GM12878 (cell line): ENCODE measurements around the gene DCLK2. TPM values are rescaled to one million over a fixed set of nuclear protein-coding genes. Genes with fewer than 3 reads are reported as not detected.

Experiments
- ATAC-seq: fragments of 200-7000 bp; cut with Tn5 transposase; 3 replicates; pipeline ENCODE4 v1.9.1; 2020; ENCODE audit warnings: mild to moderate bottlenecking, moderate library complexity
- BruUV-seq: library from RNA; stranded (reverse); fragments of 400-500 nt; replicated peaks from 2 replicates; lab custom pipeline; 2021; lab: Mats Ljungman, UMichigan
- CTCF ChIA-PET: fragments of 300-600 bp; sonication (Branson Sonifier 250); formaldehyde crosslinking; extraction: SDS; loops from one replicate; lab custom pipeline; 2021; ENCODE audit warnings: inconsistent platforms; lab: Yijun Ruan, JAX
- POLR2A ChIA-PET: fragments of 350-600 bp; formaldehyde crosslinking; extraction: SDS; loops from one replicate; lab custom pipeline; 2021; ENCODE audit warnings: inconsistent platforms; lab: Charles Lee
- RAD21 ChIA-PET: fragments of 300-600 bp; sonication (Branson Sonifier 250); formaldehyde crosslinking; loops from one replicate; lab custom pipeline; 2023; ENCODE audit warnings: antibody characterized with exemption; ENCODE audit not compliant: unreplicated experiment; lab: Charles Lee
- SMC1A ChIA-PET: fragments of 300-600 bp; sonication (Branson Sonifier 250); formaldehyde crosslinking; loops from one replicate; lab custom pipeline; 2023; ENCODE audit not compliant: unreplicated experiment, uncharacterized antibody; lab: Charles Lee
- DNase-seq: peaks from one replicate; pipeline ENCODE4 v3.0.0-alpha.2; 2011; ENCODE audit warnings: low read depth, low spot score
- FAIRE-seq: peaks from 3 replicates; lab custom pipeline; 2011; peaks lifted over from hg19 to GRCh38; lab: Jason Lieb, UNC
- H2AFZ ChIP-seq: 2 replicates; pipeline ENCODE4 v1.6.0; 2011; ENCODE audit warnings: low read depth, low read length, control low read depth; ENCODE audit not compliant: control insufficient read depth
- H3K27ac ChIP-seq: 2 replicates; pipeline ENCODE4 v1.5.1; 2011; ENCODE audit warnings: control low read depth; ENCODE audit not compliant: control insufficient read depth, insufficient read depth
- H3K27me3 ChIP-seq, 2 experiments: replicated peaks in 1 of 2; 2 replicates each; pipeline versions ENCODE4 v1.6.0 to v1.6.1; 2011; ENCODE audit warnings: low read length in 1 of 2; ENCODE audit not compliant: control insufficient read depth in 2 of 2, insufficient read depth in 2 of 2
- H3K36me3 ChIP-seq, 2 experiments: 2 replicates each; pipeline ENCODE4 v1.5.1; 2011; ENCODE audit warnings: low read length in 1 of 2; ENCODE audit not compliant: control insufficient read depth in 2 of 2, insufficient read depth in 2 of 2
- H3K4me1 ChIP-seq: 2 replicates; pipeline ENCODE4 v1.6.1; 2011; ENCODE audit warnings: mild to moderate bottlenecking, low read length, moderate library complexity, mixed read lengths; ENCODE audit not compliant: control insufficient read depth, insufficient read depth
- H3K4me2 ChIP-seq: 2 replicates; pipeline ENCODE4 v1.6.0; 2011; ENCODE audit warnings: control low read depth; ENCODE audit not compliant: control insufficient read depth, insufficient read depth
- H3K4me3 ChIP-seq: fragments of 200-600 bp; sonication (generic); 2 replicates; pipeline ENCODE4 v1.5.1; 2016
- H3K79me2 ChIP-seq: 2 replicates; pipeline ENCODE4 v1.6.0; 2011; ENCODE audit warnings: low read length; ENCODE audit not compliant: control insufficient read depth, insufficient read depth
- H3K9ac ChIP-seq: 2 replicates; pipeline ENCODE4 v1.8.0; 2011; ENCODE audit warnings: low read length, control low read depth, mixed read lengths; ENCODE audit not compliant: control insufficient read depth, insufficient read depth
- H3K9me3 ChIP-seq: replicated peaks from 3 replicates; pipeline ENCODE4 v1.5.1; 2011; ENCODE audit warnings: mild to moderate bottlenecking, low read length; ENCODE audit not compliant: control insufficient read depth, insufficient read depth
- H4K20me1 ChIP-seq: 2 replicates; pipeline ENCODE4 v1.6.0; 2011; ENCODE audit not compliant: control insufficient read depth, insufficient read depth
- CBX3 ChIP-seq: fragments of 200-600 bp; sonication (generic); IDR thresholded peaks from 2 replicates; pipeline ENCODE4 v1.6.1; 2016; ENCODE audit warnings: low read depth, borderline replicate concordance
- CHD2 ChIP-seq: IDR thresholded peaks from 2 replicates; pipeline ENCODE4 v1.6.1; 2011; ENCODE audit warnings: low read depth, low read length, improper control_type of control experiment, borderline replicate concordance
- CHD4 ChIP-seq: fragments of 200-600 bp; sonication (generic); IDR thresholded peaks from 2 replicates; pipeline ENCODE4 v1.6.1; 2016; ENCODE audit warnings: mild to moderate bottlenecking
- EED ChIP-seq: sonication (generic); IDR thresholded peaks from 2 replicates; pipeline ENCODE4 v1.6.1; 2016; ENCODE audit warnings: antibody characterized with exemption, low read depth
- ETV6 ChIP-seq, 2 experiments: fragments of 450-650 bp in 1 of 2; IDR thresholded peaks in 1 of 2; conservative IDR thresholded peaks in 1 of 2; 2 replicates each; pipeline ENCODE4 v1.6.1; 2014; ENCODE audit warnings: antibody characterized with exemption in 1 of 2, borderline replicate concordance in 1 of 2, low read depth in 1 of 2, mild to moderate bottlenecking in 1 of 2, moderate library complexity in 1 of 2
- IRF4 ChIP-seq: IDR thresholded peaks from 2 replicates; pipeline ENCODE4 v1.6.1; 2011; ENCODE audit warnings: low read depth, low read length
- IRF5 ChIP-seq: fragments of 450-650 bp; IDR thresholded peaks from 2 replicates; pipeline ENCODE4 v1.6.1; 2017; ENCODE audit warnings: borderline replicate concordance
- KDM1A ChIP-seq: fragments of 200-600 bp; sonication (generic); IDR thresholded peaks from 2 replicates; pipeline ENCODE4 v1.6.1; 2016; ENCODE audit warnings: borderline replicate concordance
- MEF2B ChIP-seq: fragments of 450-650 bp; IDR thresholded peaks from 2 replicates; pipeline ENCODE4 v1.6.1; 2018; ENCODE audit warnings: mild to moderate bottlenecking, moderate library complexity; ENCODE audit not compliant: partially characterized antibody, poor library complexity, severe bottlenecking
- MXI1 ChIP-seq: fragments of 150-350 bp; IDR thresholded peaks from 2 replicates; pipeline ENCODE4 v1.6.1; 2011; ENCODE audit warnings: low read depth, mild to moderate bottlenecking, inconsistent platforms, low read length, improper control_type of control experiment
- NFXL1 ChIP-seq: fragments of 450-650 bp; IDR thresholded peaks from 2 replicates; pipeline ENCODE4 v1.6.1; 2017; ENCODE audit warnings: antibody characterized with exemption, mild to moderate bottlenecking, borderline replicate concordance
- POU2F2 ChIP-seq: IDR thresholded peaks from 3 replicates; pipeline ENCODE4 v1.6.1; 2011; ENCODE audit warnings: low read depth, mild to moderate bottlenecking, low read length, borderline replicate concordance
- ZBTB11 ChIP-seq: fragments of 450-650 bp; formaldehyde crosslinking; IDR thresholded peaks from 2 replicates; pipeline ENCODE4 v1.5.0; 2022; ENCODE audit warnings: mild to moderate bottlenecking, missing genetic modification characterization
- ZNF207 ChIP-seq: fragments of 450-650 bp; IDR thresholded peaks from 2 replicates; pipeline ENCODE4 v1.6.1; 2014; ENCODE audit warnings: antibody characterized with exemption, mild to moderate bottlenecking, borderline replicate concordance
- ZNF384 ChIP-seq: IDR thresholded peaks from 2 replicates; pipeline ENCODE4 v1.6.1; 2012; ENCODE audit warnings: low read depth, mild to moderate bottlenecking, low read length, improper control_type of control experiment, borderline replicate concordance
- ZNF687 ChIP-seq: fragments of 450-650 bp; IDR thresholded peaks from 2 replicates; pipeline ENCODE4 v1.6.1; 2017; ENCODE audit warnings: mild to moderate bottlenecking, moderate library complexity
- WGBS: methylation state at CpG from one replicate; pipeline ENCODE4 v1.1.6; 2016; ENCODE audit warnings: low lambda C conversion rate; ENCODE audit not compliant: insufficient replicate concordance, insufficient coverage; ENCODE audit errors: missing lambda C conversion rate; 5-methylcytosine and 5-hydroxymethylcytosine counted together
- in situ Hi-C: fragments of 300-500 bp; cut with MboI; formaldehyde crosslinking; loops from 9 replicates; pipeline ENCODE4 v1.14.3; 2018; ENCODE audit warnings: mixed read lengths
- intact Hi-C: fragments of 100-400 bp; cut with micrococcal nuclease; formaldehyde crosslinking; loops from one replicate; pipeline ENCODE4 v1.14.2; 2022; ENCODE audit not compliant: unreplicated experiment
- polyA plus RNA-seq, 11 experiments: library from polyadenylated mRNA; depleted of rRNA in 4 of 11; unstranded in 6 of 11; stranded (reverse) in 5 of 11; fragments of >200 nt; fragmentation: Nextera tagmentation in 4 of 11; fragmentation: Illumina TruSeq in 1 of 11; extraction: Ambion mirVana in 4 of 11; extraction: Trizol in 1 of 11; gene quantifications; 1 replicate in 1 of 11; 2 replicates in 10 of 11; pipeline versions ENCODE4 v1.2.1 to v1.2.3, GENCODE V29; 2011 to 2016; ENCODE audit warnings: inconsistent platforms in 2 of 11, missing spikeins in 2 of 11, low read depth in 1 of 11
- total RNA-seq, 4 experiments: library from RNA; depleted of rRNA in 3 of 4; stranded (reverse); fragments of >200 nt in 3 of 4; fragmentation: Illumina TruSeq in 1 of 4; extraction: Trizol in 1 of 4; gene quantifications; 2 replicates each; pipeline versions ENCODE4 v1.2.1 to v1.2.3, GENCODE V29; 2013 to 2021

Gene DCLK2
- total and polyA plus RNA-seq, 10 of the 15 experiments (the other 5 are each of a cell fraction or from before 2014, with no cell fraction given), result not detected

GRCh38 chr4:150087006-150087405 is 8.8 kb downstream of the DCLK2 start:
- intact Hi-C loops (no loop called here), in situ Hi-C loops (no loop called here)
- WGBS, result 32% methylated on average over 4 of the region's 4 CpGs
- Histone ChIP-seq H3K79me2 (no peaks in the 10 kb centered on the region), H3K27ac (no peak overlapping the region), H3K4me1 (peaks cover 4% of the 10 kb centered on the region), H3K27me3 (no peaks in the 10 kb centered on the region; a peak in 1 of 4 replicates), H3K9me3 (no peaks in the 10 kb centered on the region; the same call in 2 of the 3 replicates), H3K4me3 (no peak overlapping the region), H3K36me3 (no peaks in the 10 kb centered on the region), H4K20me1 (no peaks in the 10 kb centered on the region), H3K9ac (no peak overlapping the region), H2AFZ (no peak overlapping the region), H3K4me2 (no peak overlapping the region)
- POLR2A ChIA-PET, result no interaction called here
- no TSS peak for BruUV-seq
- no peak for TF ChIP-seq MXI1
- TF ChIP-seq CBX3, result no peak
- TF ChIP-seq IRF4, result no peak
- no peak for TF ChIP-seq ZNF687
- TF ChIP-seq ZBTB11 (CRISPR knock-in tag), result no peak
- no peak for TF ChIP-seq MEF2B
- no peak for TF ChIP-seq IRF5
- no peak for TF ChIP-seq NFXL1
- no peak for TF ChIP-seq POU2F2
- TF ChIP-seq ZNF384, result no peak
- TF ChIP-seq EED, result no peak
- TF ChIP-seq KDM1A, result no peak
- no peak for TF ChIP-seq CHD2
- no peak for TF ChIP-seq ETV6 (conservative IDR thresholded peaks at IDR 0.05 in 1 of 2, IDR thresholded peaks at IDR 0.05 in 1 of 2; ENCODE audit: borderline replicate concordance in 1 of 2, low read depth in 1 of 2)
- TF ChIP-seq CHD4, result no peak
- TF ChIP-seq ZNF207, result no peak
- DNase-seq (no peak), ATAC-seq (no peak), FAIRE-seq (no peak)
- SMC1A ChIA-PET, result no interaction called here
- CTCF ChIA-PET, result no interaction called here
- RAD21 ChIA-PET, result no interaction called here
